Anterior cingulate cortex (tissue), 58 donors: ENCODE measurements around the gene SIN3A.
A peak's percentile ranks its signal among the peaks of the same experiment; 100 is the strongest.
"Not testable (repeated sequence)": the region's sequence is repeated elsewhere in the genome, so short reads cannot be mapped to it uniquely, and the experiment has no call there.

Experiments
- DNase-seq, 58 donors: peaks; one replicate each; lab custom pipeline; 2025; lab: John Stamatoyannopoulos, UW

Gene SIN3A

DNA sequence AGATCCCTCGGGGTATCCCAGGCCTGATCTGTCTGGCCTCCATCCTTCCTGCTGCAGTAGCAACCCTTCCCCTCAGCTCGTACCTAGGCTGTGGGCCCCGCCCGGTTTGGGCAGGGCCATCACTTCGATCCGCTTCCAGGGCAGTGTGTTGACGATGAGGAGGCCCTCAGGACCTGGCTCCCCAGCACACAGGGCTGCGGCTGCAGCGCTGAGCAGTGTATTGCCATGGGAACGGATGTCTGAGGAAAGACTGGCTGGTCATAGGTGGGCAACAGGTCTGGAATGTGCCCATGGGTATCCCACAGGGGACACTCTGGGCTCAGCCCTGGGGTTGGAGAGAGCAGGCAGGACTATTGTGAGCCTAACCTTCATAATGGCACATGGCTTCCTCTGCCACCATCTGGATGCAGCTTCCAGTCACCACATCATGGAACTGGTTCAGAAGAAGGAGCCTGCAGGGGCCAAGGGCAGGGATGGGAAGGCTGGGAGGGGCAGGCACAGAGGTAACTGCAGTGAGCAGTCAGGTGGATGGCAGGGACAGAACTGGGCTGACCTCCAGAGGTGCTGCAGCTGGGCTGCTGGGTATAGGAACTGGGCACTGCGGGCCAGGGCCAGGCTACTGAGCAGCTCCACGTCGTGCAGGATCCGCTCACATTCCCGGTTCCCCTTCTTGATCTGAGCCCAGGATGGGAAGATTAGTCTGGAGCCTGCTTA is 91.8 kb downstream of the SIN3A start:
- DNase-seq = no peak

GRCh38 chr15:75358771-75359536 is 92.5 kb downstream of the SIN3A start:
- no peak for DNase-seq

GRCh38 chr15:75357976-75358673 is 93.4 kb downstream of the SIN3A start:
- no peak for DNase-seq

DNA sequence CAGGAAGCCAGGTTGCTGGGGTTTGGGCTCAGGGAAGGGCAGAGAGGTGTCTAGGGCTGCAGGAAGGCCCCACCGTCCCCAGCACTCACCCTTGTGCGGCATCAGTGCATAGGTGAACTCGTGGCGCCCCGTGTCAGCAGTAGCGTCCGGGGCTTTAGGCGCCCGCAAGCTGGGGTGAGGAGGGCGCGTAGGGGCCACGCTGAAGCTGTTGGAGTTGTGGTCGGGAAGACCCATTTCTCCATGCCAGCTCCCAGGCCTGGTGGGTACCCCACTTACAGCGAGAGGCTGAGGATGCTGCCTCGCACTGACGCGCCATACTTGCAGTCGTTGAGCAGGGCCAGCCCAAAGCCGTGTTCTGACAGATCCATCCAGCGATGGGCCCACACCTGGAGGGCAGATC is 95.0 kb downstream of the SIN3A start:
- no peak for DNase-seq

GRCh38 chr15:75356006-75356405 is 95.5 kb downstream of the SIN3A start:
- DNase-seq = no peak

GRCh38 chr15:75355369-75355768 is 96.1 kb downstream of the SIN3A start:
- no peak for DNase-seq

DNA sequence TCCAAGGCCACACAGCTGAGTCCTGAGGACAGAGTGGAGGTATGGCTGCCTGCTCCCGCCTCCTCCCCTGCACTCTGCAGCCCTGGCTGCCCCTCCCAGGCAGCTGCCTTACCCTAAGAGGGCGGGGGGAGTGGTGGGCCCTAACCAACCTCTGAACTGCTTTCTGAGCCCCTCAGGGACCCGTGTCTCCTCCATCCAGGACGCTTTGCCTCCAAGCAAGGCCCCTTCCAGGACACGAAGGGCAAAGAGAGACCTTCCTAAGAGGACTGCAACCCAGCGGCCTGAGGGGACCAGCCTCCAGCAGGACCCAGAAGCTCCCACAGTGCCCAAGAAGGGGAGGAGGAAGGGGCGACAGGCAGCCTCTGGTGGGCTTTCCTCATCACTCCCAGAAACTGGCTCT is 97.0 kb downstream of the SIN3A start:
- DNase-seq = no peak

DNA sequence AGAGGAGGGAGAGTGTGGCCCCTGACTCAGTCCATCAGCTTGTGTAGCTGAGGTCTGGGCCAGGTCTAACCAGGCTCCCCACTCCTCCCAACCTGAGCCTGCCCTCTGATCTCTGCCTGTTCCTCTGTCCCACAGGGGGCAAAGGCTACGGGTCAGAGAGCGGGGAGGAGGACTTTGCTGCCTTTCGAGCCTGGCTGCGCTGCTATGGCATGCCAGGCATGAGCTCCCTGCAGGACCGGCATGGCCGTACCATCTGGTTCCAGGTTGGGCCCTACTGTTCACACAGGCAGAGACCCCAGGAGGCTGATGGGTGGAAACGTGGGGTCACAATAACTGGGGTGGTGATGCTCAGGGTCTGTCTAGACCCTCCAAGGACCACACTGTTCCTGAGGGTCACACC is 97.9 kb downstream of the SIN3A start:
- no peak for DNase-seq

DNA sequence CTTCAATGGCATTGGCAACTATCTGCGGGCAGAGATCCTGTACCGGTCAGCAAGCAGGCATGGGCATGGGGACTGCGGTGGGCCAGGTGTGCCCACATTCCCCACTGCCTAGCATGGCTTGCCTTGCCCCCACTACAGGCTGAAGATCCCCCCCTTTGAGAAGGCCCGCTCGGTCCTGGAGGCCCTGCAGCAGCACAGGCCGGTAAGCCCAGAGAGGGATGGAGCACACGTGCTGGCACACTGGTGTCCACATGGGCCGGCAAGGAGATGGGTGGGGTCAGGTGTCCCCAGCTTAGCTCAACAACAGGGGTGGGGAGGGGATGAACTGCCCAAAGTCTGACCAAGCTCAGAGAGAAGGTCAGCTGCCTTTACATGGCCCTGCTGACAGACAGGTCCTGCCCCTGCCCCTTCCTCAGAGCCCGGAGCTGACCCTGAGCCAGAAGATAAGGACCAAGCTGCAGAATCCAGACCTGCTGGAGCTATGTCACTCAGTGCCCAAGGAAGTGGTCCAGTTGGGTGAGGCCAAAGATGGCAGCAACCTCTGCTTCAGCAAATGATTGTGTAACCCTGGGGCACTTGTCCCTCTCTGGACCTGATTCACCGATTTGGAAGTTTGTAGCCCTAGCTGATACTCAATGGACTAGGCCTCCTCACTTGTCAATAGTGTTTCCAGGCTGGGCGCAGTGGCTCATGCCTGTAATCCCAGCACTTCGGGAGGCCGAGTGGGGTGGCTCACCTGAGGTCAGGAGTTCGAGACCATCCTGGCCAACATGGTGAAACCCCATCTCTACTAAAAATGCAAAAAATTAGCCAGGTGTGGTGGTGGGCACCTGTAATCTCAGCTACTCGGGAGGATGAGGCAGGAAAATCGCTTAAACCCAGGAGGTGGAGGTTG is 99.1 kb downstream of the SIN3A start:
- peak in 1 of 58 donors; percentile 8 for DNase-seq

DNA sequence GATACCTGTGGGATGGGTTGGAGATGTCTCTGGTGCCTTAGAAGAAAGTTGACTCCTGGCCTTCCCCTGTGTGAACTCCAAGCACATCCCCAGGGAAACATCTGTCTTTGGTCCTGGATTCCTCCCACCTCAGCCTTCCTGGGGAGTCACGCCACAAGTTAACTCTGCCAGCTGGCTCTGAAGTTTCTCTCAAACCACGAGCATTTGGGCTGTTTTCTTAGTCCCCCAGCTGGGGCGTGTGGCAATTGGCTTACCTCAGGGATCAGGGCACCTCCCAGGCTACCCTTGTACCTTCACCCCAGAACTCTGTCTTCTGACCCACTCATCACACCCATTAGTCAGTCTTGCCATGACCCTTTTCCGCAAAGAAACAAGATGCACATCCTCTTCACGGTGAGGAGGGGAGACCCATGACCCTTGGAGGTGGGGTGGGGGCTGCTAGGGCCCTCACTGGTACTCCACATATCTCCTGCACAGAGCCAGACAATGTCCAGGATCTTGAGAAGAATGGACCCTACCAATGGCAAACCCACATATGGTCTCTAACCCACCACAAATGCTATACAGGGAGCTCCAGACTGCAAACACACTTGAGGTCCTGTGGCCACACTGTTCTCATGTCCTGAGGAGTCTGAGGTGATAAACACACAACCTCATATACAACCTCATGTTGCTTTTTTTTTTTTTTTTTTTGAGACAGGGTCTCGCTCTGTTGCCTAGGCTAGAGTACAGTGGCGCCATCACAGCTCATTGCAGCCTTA is 100.7 kb downstream of the SIN3A start:
- no peak for DNase-seq

DNA sequence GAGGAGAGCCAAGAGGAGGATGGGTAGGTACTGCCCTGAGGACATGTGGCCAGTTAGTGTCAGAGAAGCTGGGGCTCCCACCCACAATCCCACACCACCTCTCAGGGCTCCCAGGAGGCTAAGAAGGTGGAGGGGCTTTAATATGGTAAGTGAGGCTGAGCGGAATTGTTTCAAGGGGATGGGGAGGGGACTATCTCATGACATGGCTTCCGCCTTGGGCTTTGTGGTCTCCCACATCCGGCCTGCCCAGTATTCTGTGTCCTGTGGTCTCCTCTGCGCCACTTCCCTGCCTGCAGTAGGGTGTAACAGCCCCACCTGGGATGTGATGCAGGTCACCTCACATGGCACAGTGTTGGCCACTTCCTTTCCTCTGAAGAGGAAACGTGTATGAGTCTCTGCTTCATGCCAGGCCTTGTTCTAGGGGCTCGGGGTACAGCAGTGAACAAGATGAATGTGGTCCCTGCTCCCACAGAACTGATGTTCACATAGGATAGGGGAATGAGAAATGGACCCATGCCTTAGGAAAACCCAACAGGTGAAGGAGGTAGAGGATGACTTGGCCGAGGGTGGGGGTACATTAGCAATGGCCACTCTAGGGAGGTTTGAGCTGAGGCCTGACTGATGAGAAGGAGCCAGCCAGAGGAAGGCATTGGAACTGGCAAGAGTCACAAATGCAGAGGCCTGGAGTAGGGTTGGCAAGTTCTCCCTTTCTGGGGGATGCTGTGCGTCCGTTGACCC is 101.5 kb downstream of the SIN3A start:
- no peak for DNase-seq

GRCh38 chr15:75349351-75349669 is 102.2 kb downstream of the SIN3A start:
- DNase-seq = not testable (repeated sequence)

- peak in 12 of 58 donors; percentile 7 to 44 (median 26) for DNase-seq
These were observed 102.7 kb downstream of the SIN3A start for GRCh38 chr15:75348562-75349350.

- DNase-seq = peak in 6 of 58 donors; percentile 22 to 47 (median 29)
These were observed 103.4 kb downstream of the SIN3A start for GRCh38 chr15:75348034-75348561.

DNA sequence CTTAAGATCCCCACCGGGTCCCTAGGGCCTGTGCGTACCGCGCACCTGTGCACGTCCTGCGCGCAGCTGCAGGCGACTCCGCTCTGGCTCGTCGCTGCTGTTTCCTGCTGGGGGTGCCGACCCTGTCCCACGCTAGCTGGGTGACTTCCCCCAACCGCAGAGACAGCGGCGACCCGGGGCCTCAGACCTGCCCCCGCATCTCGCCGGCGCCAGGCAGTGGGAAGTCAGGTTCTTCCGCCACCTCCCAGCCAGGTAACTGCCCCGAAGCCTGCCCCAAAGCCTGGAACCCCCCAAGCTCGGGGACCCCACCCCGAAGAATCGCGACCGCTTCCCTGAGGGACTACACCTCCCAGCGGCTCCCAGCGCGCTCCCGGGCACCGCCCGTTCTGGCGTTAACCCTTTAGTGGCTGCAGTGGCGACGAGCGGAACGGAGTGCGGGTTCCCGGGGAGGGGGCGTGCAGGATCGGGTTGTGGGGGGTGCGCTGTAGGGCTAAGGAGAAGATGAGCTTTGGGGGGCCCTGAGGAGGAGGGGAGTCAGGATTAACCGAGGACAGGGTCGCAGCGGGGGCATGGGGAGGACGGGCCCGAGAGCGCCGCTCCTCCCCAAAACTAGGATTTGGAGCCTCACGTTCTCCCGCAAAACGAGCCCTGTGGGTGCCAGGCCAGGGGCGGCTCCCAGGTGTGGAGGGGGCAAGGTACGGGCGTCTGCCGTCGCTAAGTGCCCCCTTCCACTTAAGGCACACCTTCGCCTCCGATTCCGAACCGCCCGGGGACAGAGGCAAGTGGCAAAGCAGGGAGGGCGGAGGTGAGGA is 104.1 kb downstream of the SIN3A start:
- DNase-seq = peak in 55 of 58 donors; percentile 28 to 81 (median 62)

GRCh38 chr15:75346796-75347221 is 104.7 kb downstream of the SIN3A start, which contains the start of gene NEIL1:
Gene NEIL1, plus strand, starts transcription at chr15:75347039. Its CDS starts 1,867 bp downstream, at chr15:75348906.
- DNase-seq = peak in 4 of 58 donors; percentile 39 to 42 (median 42)

DNA sequence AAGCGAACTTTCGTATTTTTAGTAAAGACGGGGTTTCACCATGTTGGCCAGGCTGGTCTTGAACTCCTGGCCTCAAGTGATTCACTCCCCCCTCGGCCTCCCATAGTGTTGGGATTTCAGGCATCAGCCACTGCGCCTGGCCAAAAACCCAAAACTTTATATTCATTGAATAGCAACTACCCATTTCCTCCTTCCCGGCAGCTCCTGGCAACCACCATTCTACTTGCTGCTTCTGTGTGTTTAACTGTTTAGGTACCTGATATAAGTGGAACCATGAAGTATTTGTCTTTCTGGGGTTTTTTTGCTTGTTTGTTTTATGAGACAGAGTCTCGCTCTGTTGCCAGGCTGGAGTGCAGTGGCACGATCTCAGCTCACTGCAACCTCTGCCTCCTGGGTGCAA is 107.5 kb downstream of the SIN3A start:
- DNase-seq = peak in 20 of 58 donors; percentile 7 to 72 (median 23)
